ENCODE data around the gene ATP8B4.

Gene ATP8B4

DNA sequence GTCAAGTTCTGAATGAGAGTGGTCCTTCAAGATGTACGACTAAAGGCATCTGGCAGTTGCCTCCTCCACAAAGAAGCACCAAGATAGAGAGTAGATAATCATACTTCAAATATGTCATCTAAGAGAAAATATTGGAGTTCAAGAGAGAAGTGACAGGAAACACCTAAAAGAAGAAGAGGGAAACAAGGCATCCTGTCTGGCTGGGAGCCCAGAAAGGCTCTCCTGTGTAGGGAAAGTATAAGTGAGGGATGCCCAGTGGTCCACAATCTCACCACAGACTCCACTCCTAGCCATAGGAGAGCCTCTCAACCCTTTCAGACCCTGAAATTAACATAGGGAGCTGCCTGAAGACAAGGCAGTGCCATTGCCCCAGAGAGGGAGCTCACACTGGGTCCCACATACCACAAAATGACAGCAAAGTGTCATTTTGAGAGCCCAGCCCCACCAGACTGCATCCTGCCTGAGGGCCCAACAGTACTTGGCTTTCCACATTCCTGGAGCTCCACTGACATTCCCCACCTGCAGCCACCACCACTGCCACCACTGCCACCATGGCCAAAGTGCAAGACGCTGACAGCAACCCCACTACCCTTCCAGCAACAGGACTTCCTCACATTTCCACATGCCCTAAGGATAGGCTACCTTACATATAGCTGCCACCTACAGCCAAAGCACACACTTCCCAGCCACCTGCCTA lies 210.6 kb downstream of the ATP8B4 start:
- Histone ChIP-seq H3K4me1 (ENCODE audit: insufficient read depth, low read length) (no peaks in the 10 kb centered on the region), H2AFZ (ENCODE audit: low read depth, low read length) (no peak overlapping the region), H3K4me3 (ENCODE audit: low read length) (no peak overlapping the region), H3K36me3 (ENCODE audit: insufficient read depth, low read length) (no peaks in the 10 kb centered on the region), H3K27me3 (ENCODE audit: insufficient read depth, low read length) (no peaks in the 10 kb centered on the region), H3K9me3 (ENCODE audit: low read length) (no peaks in the 10 kb centered on the region)

DNA sequence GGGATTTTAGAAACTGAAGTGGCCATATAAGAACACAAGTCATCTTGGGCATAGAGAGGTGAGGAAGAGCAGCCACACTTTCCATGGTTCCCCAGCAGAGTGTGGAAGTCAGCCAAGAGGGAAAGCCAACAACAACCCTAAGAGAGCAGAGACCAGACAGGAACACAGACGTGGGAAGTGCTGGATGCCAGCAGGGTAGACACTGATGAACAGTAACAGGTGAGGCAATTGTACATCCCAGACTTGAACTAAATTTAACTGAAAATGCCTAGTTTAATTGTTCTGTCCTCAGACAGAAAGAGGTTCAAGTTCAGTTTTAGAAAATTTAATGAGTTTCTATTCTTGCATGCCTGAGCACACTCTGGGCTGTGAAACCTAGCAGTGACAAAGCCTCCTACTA lies 212.1 kb downstream of the ATP8B4 start:
- Histone ChIP-seq H3K9me3 (ENCODE audit: low read length) (no peaks in the 10 kb centered on the region), H3K4me1 (ENCODE audit: insufficient read depth, low read length) (no peaks in the 10 kb centered on the region), H3K4me3 (ENCODE audit: low read length) (no peak overlapping the region), H3K27me3 (ENCODE audit: insufficient read depth, low read length) (no peaks in the 10 kb centered on the region), H3K36me3 (ENCODE audit: insufficient read depth, low read length) (no peaks in the 10 kb centered on the region), H2AFZ (ENCODE audit: low read depth, low read length) (no peak overlapping the region)

DNA sequence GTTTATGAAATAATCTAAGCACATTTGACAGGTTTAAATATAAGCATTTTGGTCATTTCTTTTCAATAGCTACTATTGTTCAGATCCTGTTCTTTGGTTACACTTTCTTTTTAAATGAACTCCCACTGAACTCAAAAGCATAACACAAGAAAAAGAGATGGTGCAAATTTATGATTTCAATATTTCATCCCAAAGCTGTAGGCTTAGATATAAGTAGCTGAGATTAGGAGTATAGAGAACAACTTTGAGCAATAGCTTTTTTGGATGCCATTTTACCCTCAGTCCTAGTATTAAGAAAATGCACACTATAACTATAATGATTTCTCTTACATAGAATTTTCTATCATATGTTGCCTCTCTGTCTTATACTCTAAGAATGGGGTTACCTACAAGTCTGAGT lies 213.8 kb downstream of the ATP8B4 start:
- Histone ChIP-seq H3K36me3 (ENCODE audit: insufficient read depth, low read length) (no peaks in the 10 kb centered on the region), H3K4me1 (ENCODE audit: insufficient read depth, low read length) (no peaks in the 10 kb centered on the region)

DNA sequence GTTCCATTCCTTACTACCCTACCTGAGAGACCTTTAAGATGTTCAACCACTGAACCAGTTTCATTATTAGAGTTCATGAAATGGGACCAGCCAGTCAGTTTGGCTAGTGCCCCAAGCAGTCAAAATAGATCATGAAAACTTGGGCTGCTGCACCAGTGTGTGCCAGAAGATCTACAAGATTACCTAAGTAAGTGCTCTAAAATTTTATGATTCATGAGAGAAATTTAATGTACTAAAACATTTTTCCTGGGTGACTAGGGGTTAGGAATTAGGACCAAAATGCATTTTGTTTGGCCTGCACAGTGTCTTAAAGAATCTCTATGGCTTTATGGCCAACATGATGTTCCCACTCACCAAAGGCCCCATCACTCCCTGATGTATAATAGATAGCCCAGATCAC lies 214.7 kb downstream of the ATP8B4 start:
- Histone ChIP-seq H3K27me3 (ENCODE audit: insufficient read depth, low read length) (no peaks in the 10 kb centered on the region), H3K9me3 (ENCODE audit: low read length) (no peaks in the 10 kb centered on the region), H2AFZ (ENCODE audit: low read depth, low read length) (no peak overlapping the region), H3K36me3 (ENCODE audit: insufficient read depth, low read length) (no peaks in the 10 kb centered on the region), H3K4me3 (ENCODE audit: low read length) (no peak overlapping the region), H3K4me1 (ENCODE audit: insufficient read depth, low read length) (no peaks in the 10 kb centered on the region)

More for the DNA sequence above, 213.8 kb downstream of the ATP8B4 start:
- H2AFZ ChIP-seq (ENCODE audit: low read depth, low read length): no peak overlapping the region
- H3K27me3 ChIP-seq (ENCODE audit: insufficient read depth, low read length): no peaks in the 10 kb centered on the region
- no peak overlapping the region for H3K4me3 ChIP-seq (ENCODE audit: low read length)
- H3K9me3 ChIP-seq (ENCODE audit: low read length): no peaks in the 10 kb centered on the region

DNA sequence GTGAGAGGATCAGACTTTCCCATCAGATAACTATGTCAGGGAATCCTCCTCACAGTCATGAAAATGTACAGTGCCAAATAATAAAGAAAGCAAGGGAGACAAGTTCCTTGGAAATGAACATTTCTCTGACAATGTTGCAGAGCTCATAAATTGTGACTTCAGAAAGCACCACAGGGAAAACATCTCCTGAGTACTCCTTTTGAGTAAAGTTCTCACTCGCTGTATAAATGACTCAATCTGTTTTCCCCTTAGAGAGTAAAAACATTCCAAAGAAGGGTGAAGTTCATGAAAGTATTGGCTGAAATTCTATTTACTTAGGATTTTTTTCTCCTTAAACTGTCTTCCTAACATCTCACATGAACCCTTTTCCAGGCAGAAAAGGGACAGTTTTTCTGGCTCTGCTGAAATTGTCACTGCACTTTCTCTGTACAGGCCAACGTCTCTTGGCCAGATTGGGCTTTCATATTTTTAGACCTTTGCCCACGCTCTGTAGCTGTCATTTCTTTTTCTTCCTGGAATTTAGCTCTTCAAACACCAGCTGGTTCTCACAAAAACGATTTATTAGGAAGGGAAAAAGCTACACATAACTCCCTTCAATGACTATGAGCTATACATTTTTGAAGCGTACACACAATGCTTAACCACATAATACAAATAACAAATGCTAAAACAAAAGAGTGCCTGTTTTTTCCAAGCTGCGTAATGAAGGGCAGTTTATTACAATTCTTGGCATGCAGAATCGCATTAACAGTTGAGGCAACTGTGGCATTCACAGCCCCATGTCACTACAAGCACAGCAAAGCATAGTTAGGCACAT lies 216.1 kb downstream of the ATP8B4 start:
- Histone ChIP-seq H3K4me3 (ENCODE audit: low read length) (no peak overlapping the region), H3K36me3 (ENCODE audit: insufficient read depth, low read length) (no peaks in the 10 kb centered on the region), H3K9me3 (ENCODE audit: low read length) (no peaks in the 10 kb centered on the region), H2AFZ (ENCODE audit: low read depth, low read length) (no peak overlapping the region), H3K4me1 (ENCODE audit: insufficient read depth, low read length) (no peaks in the 10 kb centered on the region), H3K27me3 (ENCODE audit: insufficient read depth, low read length) (no peaks in the 10 kb centered on the region)

DNA sequence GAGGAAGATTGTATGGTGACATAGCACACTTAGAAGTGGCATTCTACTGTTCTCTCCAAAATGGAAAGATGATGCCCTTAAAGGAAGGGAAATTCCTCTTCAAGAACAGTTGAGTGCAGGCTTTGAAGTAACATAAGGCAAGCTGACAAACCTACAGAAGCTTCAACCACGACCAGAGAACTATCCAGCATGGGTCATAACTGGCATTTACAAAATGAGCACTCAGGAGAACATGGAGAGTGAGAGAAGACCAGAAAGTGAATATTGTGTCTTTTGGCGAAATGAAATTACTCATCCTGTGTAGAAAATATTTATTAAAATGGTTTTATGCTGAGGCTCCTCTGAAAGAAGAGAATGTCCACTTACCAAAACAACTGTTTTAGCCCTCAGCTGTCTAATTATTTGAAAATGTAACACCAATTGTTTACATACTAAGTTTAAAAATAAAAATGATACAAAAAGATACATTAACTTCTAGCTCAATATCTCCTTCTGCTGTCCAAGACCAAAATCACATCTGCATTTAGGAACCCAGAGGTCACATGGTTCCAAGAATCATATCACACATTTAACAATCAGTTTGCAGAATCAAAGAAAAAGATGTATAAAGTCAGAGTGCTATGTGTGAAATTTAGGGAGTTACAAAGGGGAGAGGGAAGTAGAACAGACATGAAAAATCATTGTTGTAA lies 216.9 kb downstream of the ATP8B4 start:
- Histone ChIP-seq H3K4me3 (ENCODE audit: low read length) (no peak overlapping the region), H3K27me3 (ENCODE audit: insufficient read depth, low read length) (no peaks in the 10 kb centered on the region), H2AFZ (ENCODE audit: low read depth, low read length) (no peak overlapping the region), H3K36me3 (ENCODE audit: insufficient read depth, low read length) (no peaks in the 10 kb centered on the region), H3K9me3 (ENCODE audit: low read length) (no peaks in the 10 kb centered on the region), H3K4me1 (ENCODE audit: insufficient read depth, low read length) (no peaks in the 10 kb centered on the region)

DNA sequence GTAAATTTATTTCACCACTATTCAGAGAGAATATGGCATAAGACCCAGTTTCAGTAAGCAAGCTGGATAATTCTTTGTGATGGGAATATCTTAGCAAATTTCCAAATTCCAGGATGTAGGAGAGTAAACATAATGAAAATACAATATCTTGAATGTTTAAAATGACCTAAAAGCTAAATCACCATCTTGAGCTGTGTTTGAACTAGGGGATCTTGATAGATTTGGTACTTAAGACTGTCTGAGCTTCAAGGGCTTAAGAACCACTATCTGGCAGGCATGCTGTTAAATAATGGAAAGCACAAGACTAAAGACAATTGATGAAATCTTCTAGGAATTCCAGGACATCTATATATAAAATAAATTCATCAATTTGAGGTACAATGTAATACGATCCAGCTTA lies 217.7 kb downstream of the ATP8B4 start:
- H2AFZ ChIP-seq (ENCODE audit: low read depth, low read length): no peak overlapping the region

DNA sequence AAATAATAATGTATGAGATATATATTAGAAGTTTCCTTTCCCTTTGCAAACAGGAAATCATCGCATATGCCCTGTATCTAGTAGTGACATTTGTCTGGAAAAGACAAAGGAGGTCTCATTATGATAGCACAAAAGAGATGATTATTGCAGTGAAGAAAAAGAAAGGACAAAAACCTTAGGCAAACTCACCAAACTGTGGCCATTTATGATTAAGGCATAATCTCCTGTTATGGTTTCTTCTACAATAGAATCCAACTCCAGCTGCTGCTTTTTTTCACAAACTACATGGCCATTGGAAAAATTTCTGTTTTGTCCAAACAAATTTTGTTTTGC lies 218.2 kb downstream of the ATP8B4 start:
- Histone ChIP-seq H3K9me3 (ENCODE audit: low read length) (no peaks in the 10 kb centered on the region), H2AFZ (ENCODE audit: low read depth, low read length) (no peak overlapping the region), H3K4me3 (ENCODE audit: low read length) (no peak overlapping the region), H3K27me3 (ENCODE audit: insufficient read depth, low read length) (no peaks in the 10 kb centered on the region), H3K36me3 (ENCODE audit: insufficient read depth, low read length) (no peaks in the 10 kb centered on the region), H3K4me1 (ENCODE audit: insufficient read depth, low read length) (peaks cover 5% of the 10 kb centered on the region)

More for the DNA sequence above, 217.7 kb downstream of the ATP8B4 start:
- no peaks in the 10 kb centered on the region for H3K27me3 ChIP-seq (ENCODE audit: insufficient read depth, low read length)
- no peaks in the 10 kb centered on the region for H3K9me3 ChIP-seq (ENCODE audit: low read length)
- H3K36me3 ChIP-seq (ENCODE audit: insufficient read depth, low read length): no peaks in the 10 kb centered on the region
- peaks cover under 1% of the 10 kb centered on the region for H3K4me1 ChIP-seq (ENCODE audit: insufficient read depth, low read length)
- no peak overlapping the region for H3K4me3 ChIP-seq (ENCODE audit: low read length)

DNA sequence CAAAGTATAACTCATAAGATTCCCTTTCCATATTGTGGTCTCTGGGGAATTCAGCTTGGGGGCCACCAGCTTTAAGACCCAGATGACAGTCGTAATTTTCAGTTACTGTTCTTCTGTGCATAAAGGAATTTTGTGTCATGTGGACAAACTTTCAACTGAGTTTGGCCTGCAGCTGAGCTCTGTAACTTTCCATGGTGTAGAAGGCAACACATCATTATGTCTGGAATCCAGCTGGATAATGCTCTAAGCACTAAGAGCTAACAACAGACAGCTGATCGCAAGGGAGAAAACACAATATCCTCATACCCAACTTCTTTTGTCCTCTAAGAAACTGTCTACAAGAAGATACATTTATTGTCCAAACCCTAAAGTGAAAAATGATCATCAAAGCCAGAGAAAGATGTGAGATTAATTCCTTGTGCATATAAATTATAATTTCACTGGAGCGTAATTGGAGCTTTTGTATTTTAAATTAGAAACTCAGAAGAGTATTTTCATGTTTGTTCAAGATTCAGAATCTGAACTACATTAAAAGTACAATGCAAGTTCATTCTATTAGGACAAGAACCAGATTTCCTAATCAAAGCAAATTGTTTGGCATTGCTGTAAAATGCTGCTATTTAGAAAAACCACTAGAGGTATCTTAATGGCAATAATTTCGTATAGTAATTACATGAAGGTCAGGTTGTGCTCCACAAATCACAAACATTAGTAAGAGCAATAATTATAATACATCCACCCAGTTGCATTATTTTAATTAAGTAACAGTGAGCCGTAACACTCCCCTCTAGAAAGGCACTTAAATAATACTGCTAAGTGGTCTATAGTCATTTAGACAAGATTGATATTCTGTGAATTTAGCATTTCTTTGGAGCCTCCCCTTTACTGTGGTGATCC lies 218.8 kb downstream of the ATP8B4 start:
- Histone ChIP-seq H3K4me3 (ENCODE audit: low read length) (no peak overlapping the region), H3K9me3 (ENCODE audit: low read length) (no peaks in the 10 kb centered on the region), H2AFZ (ENCODE audit: low read depth, low read length) (no peak overlapping the region), H3K27me3 (ENCODE audit: insufficient read depth, low read length) (no peaks in the 10 kb centered on the region), H3K4me1 (ENCODE audit: insufficient read depth, low read length) (peaks cover 11% of the 10 kb centered on the region), H3K36me3 (ENCODE audit: insufficient read depth, low read length) (no peaks in the 10 kb centered on the region)

DNA sequence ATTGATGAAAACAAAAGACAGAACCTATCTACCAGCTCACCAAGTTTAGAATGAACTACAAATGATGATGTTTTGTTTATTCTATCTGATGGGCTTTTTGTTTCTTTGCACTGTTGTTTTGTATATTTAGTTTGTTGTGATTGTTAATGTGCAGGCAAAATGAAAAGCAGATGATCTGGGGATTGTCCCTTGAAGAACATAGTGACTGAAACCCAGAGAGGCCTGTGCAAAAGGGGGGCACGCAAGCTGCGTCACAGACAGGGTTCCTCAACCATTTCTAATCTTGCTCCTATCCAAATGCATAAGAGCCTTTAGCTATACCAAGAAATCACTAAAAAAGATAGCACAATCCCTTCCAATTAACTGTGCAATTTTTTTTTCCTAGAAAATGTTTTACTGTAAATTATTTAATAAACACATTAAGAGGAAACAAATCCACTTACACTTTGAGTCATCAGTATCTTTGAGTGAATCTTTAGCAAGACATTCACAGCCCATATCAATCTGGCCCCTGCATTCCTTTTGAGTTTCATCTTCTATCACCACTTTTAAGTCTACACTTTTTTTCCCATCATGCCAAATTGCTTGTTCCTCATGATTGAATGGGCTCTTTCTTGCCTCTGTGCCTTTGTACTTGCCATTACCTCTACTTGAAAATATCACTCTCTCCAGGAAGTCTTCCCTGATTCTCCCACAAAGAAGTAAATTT lies 220.3 kb downstream of the ATP8B4 start:
- H3K4me1 ChIP-seq (ENCODE audit: insufficient read depth, low read length): peaks cover 16% of the 10 kb centered on the region
- H2AFZ ChIP-seq (ENCODE audit: low read depth, low read length): no peak overlapping the region
- no peaks in the 10 kb centered on the region for H3K27me3 ChIP-seq (ENCODE audit: insufficient read depth, low read length)
- no peaks in the 10 kb centered on the region for H3K36me3 ChIP-seq (ENCODE audit: insufficient read depth, low read length)
- H3K4me3 ChIP-seq (ENCODE audit: low read length): no peak overlapping the region
- no peaks in the 10 kb centered on the region for H3K9me3 ChIP-seq (ENCODE audit: low read length)

DNA sequence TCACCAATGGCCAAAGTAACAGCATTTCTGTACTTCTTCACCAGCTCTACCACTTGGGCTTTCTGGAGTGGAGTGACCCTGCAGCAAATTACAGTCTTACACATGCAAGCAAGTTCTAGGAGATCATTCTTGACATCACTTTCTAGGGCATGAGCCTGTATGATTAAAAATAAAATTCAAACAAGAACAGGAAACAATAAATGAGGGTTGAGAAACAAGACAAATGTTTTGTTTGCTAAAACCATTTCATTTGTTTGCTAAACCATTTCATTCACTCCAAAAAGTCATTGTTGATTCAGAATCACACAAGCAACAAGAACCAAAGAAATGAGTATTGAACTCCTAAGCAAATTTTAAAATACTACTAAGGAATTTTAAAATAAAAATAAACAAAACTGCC lies 220.9 kb downstream of the ATP8B4 start:
- peaks cover 16% of the 10 kb centered on the region for H3K4me1 ChIP-seq (ENCODE audit: insufficient read depth, low read length)
- H3K36me3 ChIP-seq (ENCODE audit: insufficient read depth, low read length): no peaks in the 10 kb centered on the region
- no peak overlapping the region for H3K4me3 ChIP-seq (ENCODE audit: low read length)
- no peaks in the 10 kb centered on the region for H3K27me3 ChIP-seq (ENCODE audit: insufficient read depth, low read length)
- no peak overlapping the region for H2AFZ ChIP-seq (ENCODE audit: low read depth, low read length)
- H3K9me3 ChIP-seq (ENCODE audit: low read length): no peaks in the 10 kb centered on the region
